GM19452 (cell line): ENCODE results near the gene NFIB.

Source experiments
- ATAC-seq: cut with Tn5 transposase; IDR thresholded peaks from one replicate; pipeline ENCODE4 v1.9.1; 2021; ENCODE audit not compliant: unreplicated experiment

Gene NFIB

GRCh38 chr9:14281136-14281795 is 32.7 kb downstream of the NFIB start:
- no peak for ATAC-seq

DNA sequence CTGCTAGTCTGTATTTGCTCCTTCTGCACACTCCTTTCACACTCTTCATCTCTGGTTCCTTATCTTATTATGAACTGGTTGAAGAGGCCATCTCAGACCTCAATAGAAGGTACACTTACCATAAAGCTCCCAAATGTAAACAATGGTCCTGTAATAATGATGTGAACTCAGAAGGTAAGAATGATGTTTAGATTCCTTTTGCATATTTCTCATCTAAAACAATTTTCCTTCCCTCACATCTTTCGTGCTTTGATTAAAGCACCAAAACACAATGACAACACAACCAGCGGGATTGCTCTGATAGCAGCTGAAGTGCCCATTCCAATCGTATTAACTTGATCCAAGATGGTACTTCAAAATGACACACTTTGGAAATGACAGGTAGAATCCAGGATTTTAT is 34.3 kb downstream of the NFIB start:
- ATAC-seq, result no peak

- ATAC-seq, result no peak
Observed at GRCh38 chr9:14278291-14278721, 35.6 kb downstream of the NFIB start.

DNA sequence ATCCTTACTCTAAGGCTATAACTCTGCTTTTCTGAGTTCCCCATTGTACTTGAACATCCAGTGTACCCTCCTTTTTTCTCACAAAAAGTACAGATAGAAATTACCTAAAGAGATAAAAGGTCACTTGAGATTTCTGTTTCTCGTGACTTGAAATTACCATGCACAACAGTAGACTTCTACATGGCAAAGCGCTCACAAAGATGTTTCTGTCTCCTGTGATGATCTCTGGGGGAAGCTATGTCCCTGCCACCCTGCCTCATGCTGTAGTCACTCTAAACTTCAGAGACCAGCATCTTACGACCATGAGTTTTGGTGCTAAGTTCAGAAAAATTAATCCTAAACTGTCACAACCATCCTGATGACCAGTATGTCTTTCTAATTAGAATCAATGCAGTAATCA is 36.2 kb downstream of the NFIB start:
- no peak for ATAC-seq

DNA sequence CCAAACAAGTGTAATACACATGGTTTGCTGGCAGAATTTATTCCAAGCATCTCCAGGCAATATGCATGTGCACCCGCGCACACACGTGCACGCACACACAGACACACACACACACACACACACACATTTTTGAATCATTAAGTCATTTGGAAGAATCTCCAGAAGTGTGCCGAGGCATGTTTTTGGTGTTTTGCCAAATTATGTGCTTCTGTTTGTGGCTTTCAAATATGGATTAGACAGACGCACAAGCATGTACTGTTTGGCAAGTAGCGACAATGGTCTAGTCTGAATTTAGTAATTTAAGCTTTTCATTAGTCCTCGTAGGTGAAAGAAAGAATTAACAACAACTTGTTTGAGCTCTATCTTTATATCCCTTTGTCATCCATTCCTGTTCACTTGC is 36.7 kb downstream of the NFIB start:
- no peak for ATAC-seq

DNA sequence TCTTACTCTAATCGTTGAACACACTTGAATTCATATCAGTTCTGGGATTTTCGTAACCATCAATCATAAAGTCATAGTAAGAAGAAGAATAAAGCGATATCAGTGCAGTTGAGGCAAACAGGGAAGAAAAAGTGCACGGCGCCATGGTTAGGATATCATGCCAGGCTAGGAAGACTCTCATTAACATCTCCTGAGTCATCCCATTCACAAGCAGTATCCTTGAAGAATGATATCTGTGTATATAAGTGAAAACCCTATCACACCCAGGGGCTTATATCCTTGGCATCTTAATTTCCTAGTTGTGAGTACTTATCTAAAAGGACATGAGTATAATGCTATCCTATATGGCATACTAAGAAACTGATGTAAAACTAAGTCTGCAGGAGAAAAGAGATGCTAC is 38.6 kb downstream of the NFIB start:
- no peak for ATAC-seq

DNA sequence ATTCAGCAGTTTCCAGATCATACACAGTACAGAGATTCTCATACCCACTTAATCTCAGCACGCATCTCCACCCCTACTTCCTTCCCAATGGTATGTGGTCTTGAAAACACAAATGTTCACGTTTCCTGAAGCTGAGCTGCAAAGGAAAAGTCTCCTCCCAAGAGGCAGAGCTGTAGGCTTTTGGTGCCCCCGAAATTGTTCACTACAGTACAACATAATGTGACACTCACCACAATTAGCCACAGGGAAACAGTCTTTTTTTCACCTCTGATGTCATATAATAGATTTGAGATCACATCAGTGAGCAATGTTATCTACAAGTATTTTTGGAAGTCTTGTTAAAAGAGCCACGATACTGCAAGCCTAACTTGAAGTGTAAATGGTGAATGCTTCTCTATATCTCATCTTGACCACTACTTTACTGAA is 40.2 kb downstream of the NFIB start:
- ATAC-seq, result no peak

DNA sequence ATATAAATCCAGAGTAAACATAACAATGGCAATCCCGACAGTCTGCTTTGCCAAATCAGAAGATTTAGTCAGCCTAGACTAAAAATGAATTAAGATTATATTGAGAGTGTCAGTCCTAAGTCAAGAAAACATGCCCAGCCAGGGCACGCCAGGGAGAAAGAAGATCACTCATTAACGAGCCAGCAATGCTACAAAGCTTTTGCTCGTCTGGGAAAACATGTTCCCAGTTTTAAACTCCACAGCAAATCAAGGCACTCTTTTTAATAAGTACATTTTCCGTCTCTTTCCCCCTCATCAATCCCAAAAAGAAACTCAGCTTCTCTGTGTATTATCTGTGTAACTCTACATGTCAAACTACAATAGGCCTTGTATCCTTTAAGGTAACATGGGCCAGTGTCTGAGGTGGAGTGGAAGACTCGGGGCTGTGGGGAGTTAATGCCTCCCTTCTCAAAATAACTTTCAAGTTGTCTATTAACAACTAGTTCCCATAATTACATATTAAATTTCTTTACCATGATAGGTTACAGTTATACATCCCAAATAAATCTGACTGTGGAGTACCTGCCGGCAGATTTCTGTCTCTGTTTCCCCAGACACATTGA is 40.9 kb downstream of the NFIB start:
- ATAC-seq, result no peak

- no peak for ATAC-seq
Observed at GRCh38 chr9:14271093-14271673, 42.8 kb downstream of the NFIB start.

- no peak for ATAC-seq
Observed at GRCh38 chr9:14270358-14271092, 43.4 kb downstream of the NFIB start.

- ATAC-seq, result no peak
Observed at GRCh38 chr9:14269916-14270315, 44.0 kb downstream of the NFIB start.

DNA sequence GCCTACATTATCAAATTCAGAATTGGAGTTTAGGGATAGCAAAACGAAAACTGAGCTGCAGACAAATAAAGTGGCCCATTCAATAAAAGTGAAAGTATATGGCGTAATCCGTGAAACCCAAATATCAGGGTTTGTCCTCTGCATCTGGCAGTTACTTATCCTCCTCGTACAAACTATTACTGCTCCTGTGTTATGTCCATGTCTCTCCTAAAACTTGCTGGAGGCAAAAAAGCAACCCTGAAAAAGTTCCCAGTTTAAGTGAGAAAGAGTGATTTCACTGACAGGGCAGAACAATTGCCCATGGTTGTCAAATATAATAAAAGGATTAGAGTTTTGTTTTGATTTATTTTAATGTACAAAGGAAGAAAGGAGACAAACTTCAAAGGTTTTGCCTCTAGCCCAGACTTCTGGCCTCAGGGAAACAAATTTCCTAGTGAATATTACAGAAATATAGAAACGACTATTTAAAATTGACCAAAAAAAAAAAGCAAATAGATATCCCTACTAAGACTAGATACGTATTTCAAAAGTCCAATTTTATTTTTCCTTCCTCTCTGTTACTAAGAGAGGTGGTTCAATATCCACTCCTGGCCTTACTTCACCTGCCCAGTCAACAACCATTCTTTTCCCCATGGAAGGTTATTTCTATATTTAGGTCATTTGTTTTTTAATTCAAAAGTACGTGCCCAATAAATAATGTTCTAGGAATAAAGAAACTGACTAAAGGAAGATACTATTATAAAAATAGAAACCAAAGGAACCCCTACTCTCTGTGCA is 50.0 kb downstream of the NFIB start:
- no peak for ATAC-seq

DNA sequence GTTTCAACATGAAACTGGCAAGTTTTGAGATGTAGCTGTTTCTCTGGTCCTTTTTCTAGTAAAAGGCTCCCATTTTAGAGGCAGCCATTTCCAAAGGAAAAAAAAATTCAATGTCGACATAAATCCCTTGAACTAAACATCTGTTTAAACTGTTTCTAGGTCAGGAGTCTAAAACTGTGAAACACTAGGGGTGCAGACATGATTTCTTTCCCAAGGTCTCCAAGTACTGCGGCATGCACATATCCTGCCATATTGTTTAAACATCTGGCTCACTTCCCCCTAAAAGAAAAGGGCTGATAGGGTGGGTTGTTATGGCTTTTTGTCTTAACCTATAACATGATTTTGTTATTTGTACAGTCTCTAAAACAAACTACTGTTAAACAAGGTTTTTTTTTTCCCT is 51.1 kb downstream of the NFIB start:
- no peak for ATAC-seq

DNA sequence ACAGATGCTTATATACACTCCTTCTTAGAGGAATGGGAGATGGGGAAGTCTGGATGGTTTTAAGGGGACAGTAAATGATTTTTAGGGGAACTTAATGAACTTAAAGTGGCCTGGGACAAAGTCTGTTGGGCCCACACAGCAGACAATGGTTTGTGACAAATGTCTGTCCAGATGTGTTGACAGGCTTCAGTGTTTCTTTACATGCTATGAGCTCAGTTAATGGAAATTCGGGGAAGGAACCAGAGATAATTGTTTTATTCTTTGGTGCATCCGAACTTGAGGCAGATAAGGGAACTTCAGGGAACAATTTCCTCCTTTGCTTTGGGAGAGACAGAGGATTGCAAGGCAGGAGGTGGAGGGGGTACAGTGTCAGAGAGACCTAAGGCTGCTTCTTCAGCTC is 52.3 kb downstream of the NFIB start:
- no peak for ATAC-seq

DNA sequence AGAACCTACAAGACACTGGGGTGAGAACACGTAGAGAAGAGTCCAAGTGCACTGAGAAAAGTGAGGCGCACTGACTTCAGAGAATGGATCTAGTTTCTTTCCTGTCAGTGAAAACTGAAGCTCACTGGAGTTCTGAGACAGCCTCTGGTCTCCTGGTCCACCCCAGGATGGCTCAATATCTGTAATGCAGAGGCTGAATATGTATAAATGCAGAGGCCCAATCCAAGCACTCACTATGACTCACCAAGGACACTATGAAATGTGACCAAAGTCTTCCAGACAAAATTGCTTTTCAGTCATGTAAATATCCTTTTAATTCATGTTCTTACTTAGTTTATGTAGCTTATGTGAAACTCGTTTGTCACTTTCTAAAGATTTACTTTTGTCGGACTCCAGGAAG is 53.8 kb downstream of the NFIB start:
- ATAC-seq, result no peak

DNA sequence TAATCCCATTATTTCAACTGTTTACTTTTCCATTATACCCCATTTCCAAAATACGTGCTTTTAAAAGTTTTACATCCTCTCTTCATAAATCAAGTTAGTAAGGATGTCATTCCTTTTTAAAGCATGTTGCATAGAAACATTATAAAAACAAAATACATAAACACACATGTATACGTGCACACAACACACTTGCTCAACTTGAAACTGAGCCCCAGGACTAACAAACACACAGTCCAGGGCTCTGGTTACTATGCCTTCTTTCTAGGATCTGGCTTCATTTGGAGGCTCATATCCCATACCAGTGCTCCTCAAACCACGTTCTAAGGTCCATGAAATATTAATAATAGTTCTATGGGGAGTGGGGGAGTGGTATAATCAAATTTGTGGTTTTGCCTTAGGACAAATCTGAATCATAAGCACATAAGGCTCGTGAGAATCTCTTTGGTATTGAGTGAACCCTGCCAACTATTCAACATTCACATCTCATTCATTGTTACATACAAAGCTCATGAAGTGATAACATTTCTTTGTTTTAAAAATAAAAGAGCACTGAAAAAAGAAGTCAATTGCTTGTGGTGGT is 55.2 kb downstream of the NFIB start:
- no peak for ATAC-seq

- ATAC-seq, result no peak
Observed at GRCh38 chr9:14258156-14258555, 55.8 kb downstream of the NFIB start.

DNA sequence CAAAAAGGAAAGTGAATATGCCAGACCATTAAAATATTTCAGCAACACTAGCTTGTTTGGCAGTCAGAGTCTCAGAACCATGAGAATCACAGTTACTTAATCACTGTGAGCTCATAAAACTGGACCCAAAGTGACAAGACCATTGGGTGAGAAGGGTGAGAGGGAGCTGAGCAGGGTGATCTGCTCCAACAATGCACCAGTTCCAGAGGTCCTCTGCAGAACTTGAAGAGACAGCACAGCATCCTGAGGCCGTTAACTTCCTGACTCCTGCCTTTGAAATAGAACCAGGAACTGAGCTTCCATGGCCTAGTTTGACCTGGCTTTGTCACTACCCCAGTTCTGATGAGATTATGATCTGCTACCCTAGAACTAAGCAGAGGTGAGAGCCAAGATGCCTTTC is 57.4 kb downstream of the NFIB start:
- no peak for ATAC-seq

DNA sequence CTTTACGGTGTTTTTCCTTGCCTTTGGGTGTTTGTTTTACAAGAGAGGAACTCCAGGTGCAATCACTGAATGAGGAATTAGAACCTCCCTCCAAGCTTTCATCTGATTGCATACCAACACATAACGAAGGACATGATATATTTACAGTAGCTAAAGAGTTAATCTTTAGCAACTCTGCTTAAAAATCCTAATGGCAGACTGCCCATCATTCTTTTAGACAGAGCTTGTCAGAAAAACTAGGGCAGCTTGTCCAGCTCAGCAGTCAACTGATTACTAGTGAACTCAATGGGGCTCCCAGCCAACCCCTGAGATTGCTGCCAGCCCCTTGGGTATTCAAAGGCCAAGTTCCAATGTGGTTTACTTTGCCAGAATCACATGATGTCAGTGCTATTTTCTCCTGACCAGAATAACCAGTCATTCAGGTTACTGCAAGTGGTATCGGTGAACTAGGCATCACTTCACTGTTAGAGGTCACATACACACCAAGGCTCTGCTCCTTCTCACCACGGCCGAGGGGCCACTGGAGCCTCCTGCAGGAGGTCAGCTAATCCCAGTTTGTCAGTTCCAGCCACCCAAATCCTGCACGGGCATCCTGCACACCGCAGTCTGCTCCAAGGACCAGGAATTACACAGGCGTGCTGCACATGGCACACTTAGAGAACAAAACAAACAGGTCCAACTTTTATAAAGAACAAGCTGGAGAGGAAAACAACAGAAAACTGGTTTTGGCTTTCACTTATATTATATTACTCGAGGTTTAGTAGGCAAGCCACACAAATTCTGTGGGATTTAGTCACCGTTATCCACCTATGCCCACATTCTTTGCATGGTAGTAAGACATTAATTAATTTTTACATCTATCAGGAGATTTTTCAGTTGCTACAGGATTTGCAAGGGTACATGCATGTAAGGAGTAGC is 62.5 kb downstream of the NFIB start:
- no peak for ATAC-seq

GRCh38 chr9:14250794-14251153 is 63.2 kb downstream of the NFIB start:
- ATAC-seq, result no peak
